Right ventricle myocardium inferior (tissue), 1 donor: ENCODE results near the gene PROKR1. TPM values are rescaled to one million over a fixed set of nuclear protein-coding genes. Genes with fewer than 3 reads are reported as not detected.
"Not testable (repeated sequence)": the region's sequence is repeated elsewhere in the genome, so short reads cannot be mapped to it uniquely, and the experiment has no call there.

Source experiments
- ATAC-seq: fragments of 200-7000 bp; cut with Tn5 transposase; one replicate; pipeline ENCODE4 v1.9.1; 2020; ENCODE audit warnings: mild to moderate bottlenecking, moderate library complexity
- DNase-seq: peaks from one replicate; pipeline ENCODE4 v3.0.0; 2021; ENCODE audit errors: missing footprints
- intact Hi-C: fragments of 100-400 bp; cut with DNase I; formaldehyde crosslinking; loops from one replicate; pipeline ENCODE4 v1.11.0; 2022
- long read RNA-seq: library from polyadenylated mRNA; unstranded; transcript quantifications from one replicate; pipeline ENCODE4 v2.0.0, GENCODE V29; 2021
- total RNA-seq: library from RNA; stranded (reverse); fragmentation: NEBNext Ultra II Directional; extraction: Animal tissue kit (Norgen Biotek cat#: 25700); gene quantifications from one replicate; pipeline ENCODE4 v1.2.1, GENCODE V29; 2021
- donor health status: DM: no; HTN: yes; CAD: no; lungs with severe emphysema.

PROKR1 gene
- not detected for total RNA-seq
- long read RNA-seq: 0 reads

DNA sequence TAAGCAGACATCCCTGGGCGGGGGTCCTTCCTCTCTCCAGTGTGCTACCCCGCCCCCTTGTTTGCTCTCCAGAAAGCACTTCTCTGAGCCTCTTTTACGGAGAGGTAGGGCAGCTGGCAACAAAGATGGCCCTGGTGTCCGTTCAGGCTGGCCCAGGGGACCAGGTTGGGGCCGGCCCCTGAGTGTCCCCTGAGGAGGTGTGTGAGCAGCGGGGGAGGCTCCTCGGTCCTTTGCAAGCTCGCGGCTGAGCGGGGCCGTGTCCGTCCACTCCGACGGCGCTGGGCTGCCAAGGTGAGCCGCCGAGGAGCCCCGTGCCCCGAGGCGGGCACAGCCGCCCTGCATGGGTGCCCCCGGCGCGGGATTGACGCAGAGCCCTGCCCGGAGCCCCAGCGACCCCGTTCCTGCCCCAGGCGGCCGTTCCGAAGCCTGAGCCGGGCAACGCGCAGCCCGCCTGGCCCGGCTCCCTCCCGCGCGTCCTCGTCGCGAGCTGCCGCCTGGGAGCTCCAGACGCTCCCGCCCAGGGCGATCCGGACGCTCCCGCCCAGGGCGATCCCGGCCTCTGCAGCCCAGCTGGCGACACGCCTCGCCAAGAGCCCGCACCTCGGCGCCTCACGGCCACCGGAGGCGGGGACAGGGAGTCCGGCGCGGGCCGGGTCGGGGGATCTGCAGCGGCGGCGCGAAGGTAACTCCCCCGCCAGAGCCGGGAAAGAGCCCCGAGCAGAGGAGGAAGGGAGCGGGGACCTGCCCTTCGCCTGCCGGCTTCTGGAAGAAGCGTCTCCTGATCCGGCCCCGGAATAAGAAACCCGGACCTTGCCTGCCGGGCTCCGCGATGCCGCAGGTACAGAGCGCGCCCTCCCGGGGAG, at the start of gene PROKR1:
Gene PROKR1, plus strand, starts transcription at position 569 of the 863 bp plus-strand sequence. CDS start 2,243 bp downstream, outside the sequence.
- ATAC-seq (peak; percentile 75), DNase-seq (peak; percentile 72)
- intact Hi-C loops: no loop called here

DNA sequence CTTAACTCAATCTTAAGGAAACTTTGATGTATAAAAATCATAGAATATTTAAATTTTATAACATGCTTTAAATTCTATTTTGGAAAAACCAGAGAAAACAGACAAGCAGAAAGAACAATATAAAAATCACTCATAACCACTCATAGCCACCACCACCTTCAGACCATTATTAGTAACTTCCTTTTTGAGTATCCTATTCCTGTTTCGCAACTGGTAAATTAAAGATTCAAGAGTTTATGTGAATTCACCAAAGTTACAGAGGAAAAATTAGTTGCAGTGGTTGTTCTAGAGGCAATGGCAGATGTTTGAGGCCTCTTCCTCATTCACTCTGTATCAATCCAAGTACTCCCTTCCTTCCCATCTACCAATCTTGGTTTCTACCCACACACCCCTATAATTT, 49.3 kb upstream of the PROKR1 start:
- intact Hi-C loops: loop anchor here (2.0 kb wide), 1 partner anchor 105 kb away; no protein-coding TSS in a partner anchor

DNA sequence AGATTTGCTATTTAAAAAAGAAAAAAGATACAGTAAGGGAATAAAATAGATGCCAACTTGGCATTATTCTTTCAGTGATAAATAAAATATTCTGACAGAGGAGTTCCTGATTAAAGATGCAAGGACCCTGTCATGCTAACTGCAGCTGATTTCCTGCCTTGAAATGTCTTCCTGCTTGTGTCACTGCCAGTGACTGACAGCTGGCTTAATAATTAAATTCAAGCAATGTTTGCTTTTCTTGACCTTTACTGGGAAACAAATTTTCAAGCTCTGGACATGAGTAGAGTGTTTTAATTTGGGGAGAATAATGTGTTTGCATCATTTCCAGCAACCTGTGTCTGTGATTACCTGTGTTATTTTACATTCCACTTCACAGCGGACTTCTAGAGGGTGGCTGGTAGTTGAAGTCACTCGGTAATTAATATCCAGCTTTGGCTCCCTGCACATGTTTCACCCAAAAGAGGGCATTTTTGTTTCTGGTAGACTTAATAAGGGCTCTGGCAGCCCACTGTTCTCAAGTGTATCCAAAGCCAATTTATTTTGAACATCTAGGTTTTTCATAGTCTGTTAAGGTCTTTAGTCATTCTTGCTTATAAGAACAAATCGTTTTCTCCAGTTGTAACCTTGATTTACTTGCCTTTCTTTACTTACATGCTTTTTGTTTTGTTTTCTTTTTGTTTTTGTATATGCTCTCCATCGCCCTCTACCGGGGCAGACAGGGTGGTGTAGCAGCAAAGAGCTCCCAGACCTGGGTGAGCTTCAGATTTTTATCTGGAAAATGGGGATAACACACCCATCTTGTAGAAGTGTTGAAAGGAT, 48.5 kb upstream of the PROKR1 start:
- ATAC-seq (no peak), DNase-seq (peak; percentile 75)
- intact Hi-C loops: loop anchor here (2.0 kb wide), 1 partner anchor 106 kb away; no protein-coding TSS in a partner anchor

More for the DNA sequence above, 49.3 kb upstream of the PROKR1 start:
- DNase-seq (no peak), ATAC-seq (no peak)

DNA sequence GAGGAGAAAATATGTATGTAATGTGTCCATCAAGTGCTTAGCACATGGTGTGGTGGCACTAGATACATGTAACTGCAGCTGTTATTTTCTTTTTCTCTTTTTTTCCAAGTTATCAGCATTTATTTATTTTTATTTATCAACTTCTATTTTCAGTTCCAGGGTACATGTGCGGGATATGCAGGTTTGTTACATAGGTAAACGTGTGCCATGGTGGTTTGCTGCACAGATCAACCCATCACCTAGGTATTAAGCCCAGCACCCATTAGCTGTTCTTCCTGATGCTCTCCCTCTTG, 47.9 kb upstream of the PROKR1 start:
- intact Hi-C loops: loop anchor here (2.0 kb wide), 1 partner anchor 107 kb away; no protein-coding TSS in a partner anchor
- not testable (repeated sequence) for ATAC-seq, DNase-seq

DNA sequence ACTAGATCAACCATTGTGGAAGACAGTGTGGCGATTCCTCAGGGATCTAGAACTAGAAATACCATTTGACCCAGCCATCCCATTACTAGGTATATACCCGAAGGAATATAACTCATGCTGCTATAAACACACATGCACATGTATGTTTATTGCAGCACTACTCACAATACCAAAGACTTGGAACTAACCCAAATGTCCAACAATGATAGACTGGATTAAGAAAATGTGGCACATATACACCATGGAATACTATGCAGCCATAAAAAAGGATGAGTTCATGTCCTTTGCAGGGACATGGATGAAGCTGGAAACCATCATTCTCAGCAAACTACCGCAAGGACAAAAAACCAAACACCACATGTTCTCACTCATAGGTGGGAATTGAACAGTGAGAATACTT, 42.9 kb upstream of the PROKR1 start:
- ATAC-seq, DNase-seq, intact Hi-C loops: not testable (repeated sequence)

DNA sequence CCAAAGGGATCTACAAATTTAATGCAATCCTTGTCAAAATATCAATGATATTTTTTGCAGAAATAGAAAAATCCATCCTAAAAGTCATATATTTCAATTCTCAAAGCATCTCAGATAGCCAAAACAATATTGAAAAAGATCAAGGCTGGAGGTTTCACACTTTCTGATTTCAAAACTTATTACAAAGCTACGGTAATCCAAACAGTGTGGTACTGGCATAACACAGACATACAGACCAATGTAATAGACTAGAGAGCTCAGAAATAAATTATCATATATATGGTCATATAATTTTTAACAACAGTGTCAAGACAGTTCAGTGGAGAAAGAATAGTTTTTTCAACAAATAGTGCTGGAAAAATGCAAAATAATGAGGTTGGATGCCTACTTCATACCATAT, 40.3 kb upstream of the PROKR1 start:
- DNase-seq: no peak
- no peak for ATAC-seq
- intact Hi-C loops: no loop called here

DNA sequence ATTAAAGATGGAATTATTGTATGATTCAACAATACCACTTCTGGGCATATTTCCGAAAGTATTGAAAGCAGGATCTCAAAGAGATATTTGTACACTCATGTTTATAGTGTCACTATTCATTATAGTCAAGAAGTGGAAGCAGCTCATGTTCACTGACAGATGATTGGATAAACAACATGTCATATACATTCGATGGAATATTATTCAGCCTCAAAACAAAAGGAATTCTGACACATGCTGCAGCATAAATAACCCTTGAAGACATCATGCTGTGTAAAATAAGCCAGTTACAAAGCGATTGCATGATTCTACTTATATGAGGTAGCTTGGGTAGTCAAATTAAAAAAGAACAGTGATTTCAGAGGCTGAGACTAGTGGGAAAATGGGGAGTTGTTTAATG, 39.3 kb upstream of the PROKR1 start:
- no peak for DNase-seq
- ATAC-seq: no peak
- intact Hi-C loops: no loop called here

DNA sequence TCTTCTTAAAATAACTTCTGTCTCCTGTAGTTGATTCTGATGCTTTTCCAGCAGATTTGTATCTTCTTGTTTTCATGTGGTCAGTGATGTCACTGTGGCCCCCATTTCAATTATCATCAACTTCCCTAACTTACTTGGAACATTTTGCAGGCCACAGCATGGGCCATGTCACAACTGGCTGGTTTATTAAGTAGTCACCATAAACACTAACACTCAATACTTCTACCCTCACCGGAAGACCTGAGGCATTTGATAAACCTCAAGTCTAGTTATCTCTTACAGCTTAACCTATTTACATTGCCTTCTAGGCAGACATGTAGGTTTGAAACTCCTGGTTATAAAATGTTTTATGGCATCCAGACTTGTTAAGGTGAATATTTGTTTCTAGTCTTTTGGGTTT, 37.4 kb upstream of the PROKR1 start:
- intact Hi-C loops: no loop called here
- no peak for DNase-seq
- no peak for ATAC-seq

DNA sequence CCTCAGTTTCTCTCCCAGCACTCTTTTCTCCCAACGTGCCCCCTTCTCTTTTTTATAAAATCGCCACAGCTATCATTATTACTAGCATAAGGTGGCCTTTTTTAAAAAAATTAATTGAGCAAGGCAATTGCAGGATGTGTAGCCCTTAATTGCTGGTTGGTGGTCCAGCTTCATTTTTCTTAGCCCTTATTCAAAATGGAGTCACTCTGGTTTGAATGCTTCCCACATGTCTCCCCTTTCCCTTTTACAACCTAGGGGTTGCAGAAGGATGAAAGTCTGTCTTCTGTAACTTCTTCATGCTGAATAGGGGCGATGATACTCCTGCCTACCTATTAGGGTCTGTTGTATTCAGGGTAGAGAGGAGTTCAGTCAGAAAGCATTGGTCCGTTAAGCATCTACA, 36.6 kb upstream of the PROKR1 start:
- intact Hi-C loops: no loop called here
- ATAC-seq (no peak), DNase-seq (no peak)

DNA sequence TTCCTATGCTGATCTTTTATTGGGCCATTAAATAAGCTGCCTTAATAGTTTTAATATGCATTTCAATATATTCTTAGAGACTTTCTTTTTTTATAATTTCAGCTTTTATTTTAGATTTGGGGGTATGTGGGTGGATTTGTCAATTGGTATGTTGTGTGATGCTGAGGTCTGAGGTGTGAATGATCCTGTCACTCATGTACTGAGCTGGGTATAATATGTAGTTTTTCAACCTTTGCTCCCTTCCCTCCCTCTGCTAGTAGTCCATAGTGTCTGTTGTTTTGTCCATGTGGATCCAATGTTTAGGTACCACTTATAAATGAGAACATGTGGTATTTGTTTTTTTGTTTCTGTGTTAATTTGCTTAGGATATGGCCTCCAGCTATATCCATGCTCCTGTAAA, 35.5 kb upstream of the PROKR1 start:
- ATAC-seq: no peak
- intact Hi-C loops: no loop called here

DNA sequence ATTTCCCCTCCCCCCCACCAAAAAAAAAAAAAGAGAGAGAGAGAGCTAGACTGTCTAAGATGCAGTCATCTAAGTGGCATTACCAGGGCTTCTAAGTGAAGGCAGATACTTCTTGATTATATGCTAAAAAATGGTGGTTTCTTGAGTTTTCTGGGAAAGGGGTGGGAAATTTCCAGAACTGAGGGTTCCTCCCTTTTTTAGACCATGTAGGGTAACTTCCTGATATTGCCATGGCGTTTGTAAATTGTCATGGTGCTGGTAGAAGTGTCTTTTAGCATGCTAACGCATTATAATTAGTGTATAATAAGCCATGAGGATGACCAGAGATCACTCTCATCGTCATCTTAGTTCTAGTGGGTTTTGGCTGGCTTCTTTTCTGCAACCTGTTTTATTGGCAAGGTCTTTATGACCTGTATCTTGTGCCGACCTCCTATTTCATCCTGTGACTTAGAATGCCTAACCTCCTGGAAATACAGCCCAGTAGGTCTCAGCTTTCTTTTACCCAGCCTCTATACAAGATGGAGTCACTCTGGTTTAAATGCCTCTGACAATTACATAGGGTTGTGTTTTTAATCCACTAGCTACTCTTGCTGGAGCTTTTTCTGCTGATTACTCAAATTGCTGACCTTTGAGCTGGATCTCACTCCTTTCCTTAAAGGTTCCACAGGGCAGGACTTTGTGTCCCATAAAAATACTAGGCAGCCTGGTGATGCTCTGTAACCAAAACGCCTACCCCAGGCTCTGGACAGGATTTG, 30.4 kb upstream of the PROKR1 start:
- intact Hi-C loops: no loop called here
- DNase-seq: no peak

More for the DNA sequence above, 35.5 kb upstream of the PROKR1 start:
- DNase-seq: no peak

DNA sequence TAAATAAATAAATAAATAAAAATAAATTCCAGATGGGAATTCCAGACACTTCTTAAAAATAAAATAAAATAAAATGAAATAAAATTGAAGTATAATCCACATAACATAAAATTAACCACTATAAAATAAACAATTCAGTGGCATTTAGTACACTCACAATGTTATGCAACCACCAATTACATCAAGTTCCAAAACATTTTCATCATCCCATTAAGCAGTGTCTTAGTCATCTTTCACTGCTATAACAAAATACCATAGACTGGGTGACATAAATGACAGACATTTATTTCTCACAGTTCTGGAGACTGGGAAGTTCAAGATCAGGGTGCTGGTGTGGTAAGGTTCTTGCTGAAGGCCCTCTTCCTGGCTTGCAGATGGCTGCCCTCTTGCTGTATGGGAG, 22.6 kb upstream of the PROKR1 start:
- intact Hi-C loops: no loop called here
- no peak for DNase-seq
- ATAC-seq: no peak

More for the DNA sequence above, 30.4 kb upstream of the PROKR1 start:
- ATAC-seq: no peak

DNA sequence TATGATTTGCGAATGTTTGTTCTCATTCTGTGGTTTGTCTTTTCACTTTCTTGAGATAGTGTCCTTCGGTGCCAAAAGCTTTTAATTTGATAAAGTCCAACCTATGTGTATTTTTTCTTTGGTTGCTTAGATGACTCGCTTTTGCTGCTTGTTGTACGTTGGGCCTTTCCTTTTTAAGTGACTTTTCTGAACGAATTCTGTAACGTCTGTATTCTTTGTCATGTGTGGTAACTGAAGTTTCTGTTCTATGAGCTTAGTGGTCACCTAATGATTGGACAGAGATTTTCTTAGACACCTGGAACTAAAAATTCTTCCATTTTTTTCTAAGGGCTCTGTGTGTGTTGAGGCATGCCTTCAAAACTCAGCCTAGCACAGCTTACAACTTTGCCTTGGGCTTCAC, 19.6 kb upstream of the PROKR1 start:
- DNase-seq (no peak), ATAC-seq (no peak)
- intact Hi-C loops: no loop called here

DNA sequence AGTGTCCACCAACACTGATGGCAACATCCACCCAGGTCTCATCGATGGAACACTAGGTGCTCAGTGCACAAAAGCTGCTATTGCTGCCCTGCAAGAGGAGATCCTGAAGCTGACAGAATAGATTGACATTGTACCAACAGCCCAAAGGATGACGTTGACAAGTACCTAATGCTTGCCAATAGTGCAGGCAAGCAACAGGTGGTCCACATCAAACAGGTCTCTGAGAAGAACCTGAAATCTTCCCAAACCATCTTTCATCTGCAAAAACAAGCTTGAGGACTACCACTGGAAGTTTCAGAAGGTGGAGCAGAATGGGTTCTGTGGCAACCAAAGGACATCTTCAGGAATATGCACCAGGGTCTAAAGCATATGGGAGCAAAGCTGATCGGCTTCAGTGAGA, 15.8 kb upstream of the PROKR1 start:
- no peak for DNase-seq
- intact Hi-C loops: no loop called here
- ATAC-seq: no peak

DNA sequence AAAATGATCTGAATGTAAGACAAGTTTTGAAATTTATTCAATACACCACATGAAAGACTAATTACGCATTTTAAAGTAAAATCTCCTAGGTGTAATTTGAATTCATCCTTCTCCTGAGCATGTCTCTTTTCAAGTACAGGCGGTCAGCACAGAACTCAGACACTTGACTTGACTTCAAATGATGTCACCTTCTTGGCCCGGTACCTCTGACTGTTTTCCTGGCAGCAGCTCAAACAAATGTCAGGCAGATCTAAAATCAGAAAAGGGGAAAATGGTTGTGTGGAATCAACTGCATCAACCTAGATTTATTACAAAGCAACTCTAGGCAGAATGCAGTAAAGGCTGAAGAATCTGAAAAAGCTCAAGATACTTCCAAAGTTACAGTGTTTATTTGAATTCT, 11.4 kb upstream of the PROKR1 start:
- intact Hi-C loops: no loop called here
- no peak for DNase-seq
- no peak for ATAC-seq

DNA sequence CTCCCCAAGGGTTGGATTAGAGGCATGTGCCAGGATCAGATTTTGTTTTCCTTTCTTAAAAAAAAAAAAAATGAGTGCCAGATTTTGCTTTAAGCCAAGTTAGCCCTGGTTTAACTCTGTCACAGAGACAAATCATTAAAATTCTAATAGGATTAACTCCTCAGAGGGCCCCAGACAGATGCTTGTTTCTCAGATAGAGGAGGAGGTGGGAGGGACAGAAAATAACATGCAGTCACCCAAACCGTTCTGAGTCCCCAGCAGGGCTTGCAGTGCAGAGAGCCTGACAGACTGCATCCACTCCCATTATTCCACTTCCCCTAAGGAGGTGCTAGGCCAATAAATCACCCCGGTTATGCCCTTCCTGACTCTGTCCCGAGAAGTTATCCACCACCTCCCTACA, 6.3 kb upstream of the PROKR1 start:
- intact Hi-C loops: no loop called here
- ATAC-seq (no peak), DNase-seq (no peak)

DNA sequence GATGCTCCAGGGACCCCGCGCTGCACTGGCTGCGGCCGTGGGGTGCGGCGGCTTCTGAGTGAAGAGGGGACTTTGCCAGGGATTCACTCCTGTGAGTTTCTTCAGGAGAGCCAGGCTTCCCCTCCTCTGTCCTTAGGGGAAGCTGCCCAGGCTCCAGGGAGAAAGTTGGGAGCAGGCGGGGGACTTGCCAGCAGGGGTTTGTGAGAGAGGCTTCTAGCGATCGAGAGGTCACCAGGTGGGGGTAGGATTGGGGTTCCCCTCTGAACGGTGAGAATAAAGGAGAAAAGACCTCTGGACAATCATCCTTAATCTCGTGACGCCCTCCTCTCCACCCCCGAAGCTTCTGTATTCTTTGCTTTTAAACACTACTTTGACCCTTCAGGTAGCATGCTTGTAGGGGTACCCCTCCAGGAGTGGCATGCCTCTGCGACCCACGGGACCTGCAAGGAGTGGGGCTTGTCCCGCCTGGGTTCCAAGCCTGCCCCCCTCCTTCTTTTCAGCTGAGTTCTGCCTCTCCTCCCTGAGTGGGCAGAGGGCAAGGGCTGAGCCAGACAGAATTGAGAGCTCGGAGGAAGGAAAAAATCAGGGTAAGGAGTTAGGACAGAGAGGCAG, 601 bp downstream of the PROKR1 start:
- DNase-seq (no peak), ATAC-seq (no peak)
- intact Hi-C loops: no loop called here

DNA sequence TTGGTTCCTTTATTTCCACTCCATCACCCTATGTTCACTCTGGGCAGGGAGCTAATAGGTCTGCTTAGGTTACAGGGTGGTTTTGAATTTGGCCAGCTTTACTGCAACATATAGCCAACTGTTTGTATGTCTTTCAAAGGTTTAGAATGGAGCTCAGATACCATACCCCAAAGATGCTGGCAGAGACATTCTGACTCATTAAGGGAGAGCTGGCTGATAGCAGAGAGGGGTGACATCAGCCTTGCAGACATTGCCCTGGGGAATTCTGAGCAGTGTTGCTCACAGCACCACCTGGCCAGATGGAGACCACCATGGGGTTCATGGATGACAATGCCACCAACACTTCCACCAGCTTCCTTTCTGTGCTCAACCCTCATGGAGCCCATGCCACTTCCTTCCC, 2.1 kb downstream of the PROKR1 start:
- ATAC-seq (no peak), DNase-seq (no peak)
- intact Hi-C loops: no loop called here

DNA sequence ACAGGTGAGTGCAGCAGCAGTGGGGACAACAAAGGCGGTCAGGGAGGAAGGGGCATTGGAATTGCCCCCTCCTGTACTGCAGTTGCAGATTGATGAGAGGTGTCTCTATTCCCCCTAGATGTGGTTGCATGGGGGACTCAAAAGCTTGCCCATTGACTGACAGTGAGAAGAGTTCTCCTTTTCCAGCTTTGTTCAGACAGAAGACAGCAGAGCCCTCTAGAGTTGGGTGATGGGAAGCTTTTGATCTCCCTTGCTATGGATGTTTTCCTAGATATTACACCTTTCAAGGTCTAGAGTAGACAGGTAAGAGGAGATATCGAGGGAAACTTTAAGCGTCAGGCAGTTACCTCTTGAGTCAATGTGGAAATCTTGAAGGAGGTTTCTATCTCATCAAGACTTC, 2.9 kb downstream of the PROKR1 start:
- DNase-seq (no peak), ATAC-seq (no peak)
- intact Hi-C loops: no loop called here
